ENCODE results near the gene C18orf63.

Gene C18orf63

GRCh38 chr18:74381621-74382295, 66.1 kb downstream of the C18orf63 start:
- DNase-seq = no peak

GRCh38 chr18:74382481-74383017, 66.9 kb downstream of the C18orf63 start:
- no peak for DNase-seq

GRCh38 chr18:74387383-74387782, 71.7 kb downstream of the C18orf63 start:
- DNase-seq = no peak

- no peak for DNase-seq
These were observed 72.6 kb downstream of the C18orf63 start for GRCh38 chr18:74388227-74388626.

- no peak for DNase-seq
These were observed 73.7 kb downstream of the C18orf63 start for GRCh38 chr18:74389171-74389927.

- no peak for DNase-seq
These were observed 74.4 kb downstream of the C18orf63 start for GRCh38 chr18:74389991-74390390.

- no peak for DNase-seq
These were observed 75.3 kb downstream of the C18orf63 start for GRCh38 chr18:74390900-74391299.

- no peak for DNase-seq
These were observed 76.7 kb downstream of the C18orf63 start for GRCh38 chr18:74392323-74392722.

- DNase-seq = no peak
These were observed 79.4 kb downstream of the C18orf63 start for GRCh38 chr18:74395006-74395405.

- peak; percentile 24 for DNase-seq
These were observed 80.1 kb downstream of the C18orf63 start for GRCh38 chr18:74395648-74396154.

- peak; percentile 47 for DNase-seq
These were observed 80.8 kb downstream of the C18orf63 start for GRCh38 chr18:74396171-74397169.

GRCh38 chr18:74397572-74397971, 81.9 kb downstream of the C18orf63 start:
- no peak for DNase-seq

- DNase-seq = no peak
These were observed 83.7 kb downstream of the C18orf63 start for GRCh38 chr18:74399091-74399887.

GRCh38 chr18:74400813-74401212, 85.2 kb downstream of the C18orf63 start:
- DNase-seq = no peak

GRCh38 chr18:74402806-74403433, 87.3 kb downstream of the C18orf63 start:
- DNase-seq = no peak

GRCh38 chr18:74407888-74408287, 92.2 kb downstream of the C18orf63 start:
- no peak for DNase-seq
